ENCODE results near the gene MB. TPM values are rescaled to one million over a fixed set of nuclear protein-coding genes. Genes with fewer than 3 reads are reported as not detected.

The MB gene
- total and polyA plus RNA-seq, 4 donors = 0.13 to 0.25 TPM; not detected in 2

DNA sequence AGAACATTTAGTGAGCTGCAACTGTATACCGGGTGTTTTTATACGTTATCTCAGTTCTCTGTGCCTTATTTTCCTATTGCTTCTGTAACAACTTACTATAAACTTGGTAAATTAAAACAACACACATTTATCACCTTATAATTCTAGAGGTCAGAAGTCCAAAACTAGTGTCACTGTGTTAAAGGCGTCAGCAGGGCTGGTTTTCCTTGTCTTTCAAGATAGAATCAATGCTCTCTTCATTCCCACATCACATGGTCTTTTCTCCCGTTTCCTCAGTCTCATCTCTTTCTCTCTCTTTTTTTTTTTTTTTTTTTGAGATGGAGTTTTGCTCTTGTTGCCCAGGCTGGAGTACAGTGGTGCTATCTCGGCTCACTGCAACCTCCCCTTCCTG is 36.1 kb downstream of the MB start (continued):
- TF ChIP-seq, protein P1, sequence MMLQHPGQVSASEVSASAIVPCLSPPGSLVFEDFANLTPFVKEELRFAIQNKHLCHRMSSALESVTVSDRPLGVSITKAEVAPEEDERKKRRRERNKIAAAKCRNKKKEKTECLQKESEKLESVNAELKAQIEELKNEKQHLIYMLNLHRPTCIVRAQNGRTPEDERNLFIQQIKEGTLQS (IDR thresholded peaks at IDR 0.05) = no peak
- TF ChIP-seq, protein P2, sequence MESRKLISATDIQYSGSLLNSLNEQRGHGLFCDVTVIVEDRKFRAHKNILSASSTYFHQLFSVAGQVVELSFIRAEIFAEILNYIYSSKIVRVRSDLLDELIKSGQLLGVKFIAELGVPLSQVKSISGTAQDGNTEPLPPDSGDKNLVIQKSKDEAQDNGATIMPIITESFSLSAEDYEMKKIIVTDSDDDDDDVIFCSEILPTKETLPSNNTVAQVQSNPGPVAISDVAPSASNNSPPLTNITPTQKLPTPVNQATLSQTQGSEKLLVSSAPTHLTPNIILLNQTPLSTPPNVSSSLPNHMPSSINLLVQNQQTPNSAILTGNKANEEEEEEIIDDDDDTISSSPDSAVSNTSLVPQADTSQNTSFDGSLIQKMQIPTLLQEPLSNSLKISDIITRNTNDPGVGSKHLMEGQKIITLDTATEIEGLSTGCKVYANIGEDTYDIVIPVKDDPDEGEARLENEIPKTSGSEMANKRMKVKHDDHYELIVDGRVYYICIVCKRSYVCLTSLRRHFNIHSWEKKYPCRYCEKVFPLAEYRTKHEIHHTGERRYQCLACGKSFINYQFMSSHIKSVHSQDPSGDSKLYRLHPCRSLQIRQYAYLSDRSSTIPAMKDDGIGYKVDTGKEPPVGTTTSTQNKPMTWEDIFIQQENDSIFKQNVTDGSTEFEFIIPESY (IDR thresholded peaks at IDR 0.05) = no peak
- no peak for TF ChIP-seq EGR1 (IDR thresholded peaks at IDR 0.05; ENCODE audit: low read depth in 2 of 2)
- TF ChIP-seq JUND (IDR thresholded peaks at IDR 0.05) = no peak
- no peak for TF ChIP-seq RAD21 (IDR thresholded peaks at IDR 0.05)
- TF ChIP-seq SP1 (IDR thresholded peaks at IDR 0.05) = no peak
- TF ChIP-seq FOXA1 (IDR thresholded peaks at IDR 0.05) = no peak
- TF ChIP-seq NR2F2 (IDR thresholded peaks at IDR 0.05) = no peak
- TF ChIP-seq HNF4A (conservative IDR thresholded peaks at IDR 0.05) = no peak

DNA sequence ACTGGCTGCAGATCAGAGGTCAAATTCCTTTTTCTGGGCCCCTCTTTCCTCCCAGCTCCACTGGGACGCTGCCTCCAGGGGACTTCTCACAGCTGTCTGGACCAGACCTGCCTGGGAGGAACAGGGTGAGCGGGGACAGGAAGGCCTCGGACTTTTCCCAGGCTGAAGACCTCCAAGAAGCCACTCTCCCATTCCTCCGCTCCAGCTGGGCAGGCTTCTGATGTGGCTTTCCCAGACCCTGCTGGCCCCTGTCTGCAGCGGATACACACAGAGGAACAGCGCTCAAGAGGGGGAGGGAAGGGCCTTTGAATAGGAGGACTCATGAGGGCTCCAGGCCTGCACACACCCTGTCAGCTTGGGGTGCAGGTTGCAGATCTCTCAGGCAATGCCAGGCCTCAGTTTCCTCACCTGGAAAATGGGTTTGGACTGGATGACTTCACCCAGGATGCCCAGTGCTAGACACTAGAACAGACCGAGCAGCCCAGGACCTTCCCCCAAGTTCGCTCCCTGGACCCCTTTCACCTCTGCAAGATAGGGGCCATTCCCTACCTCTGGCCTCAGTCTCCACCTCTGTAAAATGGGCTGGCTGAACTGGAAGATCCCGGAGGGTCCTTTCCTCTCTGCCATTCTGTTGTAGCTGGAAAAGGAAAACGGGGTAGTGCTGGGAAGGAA is 36.6 kb downstream of the MB start:
- Histone ChIP-seq H3K4me1 (ENCODE audit: control insufficient read depth in 4 of 4, insufficient read depth in 4 of 4, low read length in 3 of 4) (no peaks in the 10 kb centered on the region), H3K9ac (ENCODE audit: low read depth in 1 of 2, low read length in 2 of 2) (no peak overlapping the region), H3K36me3 (ENCODE audit: control insufficient read depth in 4 of 4, insufficient read depth in 3 of 4, low read depth in 1 of 4, low read length in 3 of 4) (no peaks in the 10 kb centered on the region), H3K27ac (ENCODE audit: low read depth in 1 of 2, low read length in 2 of 2) (no peak overlapping the region), H3K27me3 (ENCODE audit: control insufficient read depth in 4 of 4, insufficient read depth in 4 of 4, low read length in 3 of 4) (no peaks in the 10 kb centered on the region), H3K4me3 (ENCODE audit: low read depth in 1 of 3, low read length in 3 of 3) (no peak overlapping the region), H3K9me3 (ENCODE audit: control insufficient read depth in 4 of 4, low read length in 3 of 4) (no peaks in the 10 kb centered on the region)
- no peak for DNase-seq (ENCODE audit: low spot score)
- no peak for TF ChIP-seq SP1 (IDR thresholded peaks at IDR 0.05)
- TF ChIP-seq, protein P2 (IDR thresholded peaks at IDR 0.05) = no peak
- TF ChIP-seq, protein P1 (IDR thresholded peaks at IDR 0.05) = no peak
- no peak for TF ChIP-seq YY1 (IDR thresholded peaks at IDR 0.05)
- TF ChIP-seq FOXA1 (IDR thresholded peaks at IDR 0.05) = no peak
- no peak for TF ChIP-seq HNF4G (IDR thresholded peaks at IDR 0.05)
- TF ChIP-seq NR2F2 (IDR thresholded peaks at IDR 0.05) = no peak
- TF ChIP-seq HNF4A (conservative IDR thresholded peaks at IDR 0.05) = no peak
- TF ChIP-seq, protein P3, sequence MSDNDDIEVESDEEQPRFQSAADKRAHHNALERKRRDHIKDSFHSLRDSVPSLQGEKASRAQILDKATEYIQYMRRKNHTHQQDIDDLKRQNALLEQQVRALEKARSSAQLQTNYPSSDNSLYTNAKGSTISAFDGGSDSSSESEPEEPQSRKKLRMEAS (IDR thresholded peaks at IDR 0.05) = no peak
- no peak for TF ChIP-seq GABPA (IDR thresholded peaks at IDR 0.05 in 1 of 2, conservative IDR thresholded peaks at IDR 0.05 in 1 of 2)
- TF ChIP-seq RXRA (IDR thresholded peaks at IDR 0.05) = no peak
- TF ChIP-seq JUND (IDR thresholded peaks at IDR 0.05) = no peak
- no peak for TF ChIP-seq FOXA2 (IDR thresholded peaks at IDR 0.05)
- no peak for TF ChIP-seq TAF1 (conservative IDR thresholded peaks at IDR 0.05)
- TF ChIP-seq EGR1 (IDR thresholded peaks at IDR 0.05; ENCODE audit: low read depth in 2 of 2) = no peak
- WGBS = 85% methylated on average over 10 of the region's 10 CpGs

Measured in liver (tissue), 9 donors.